Measurements from ENCODE around the gene TMCO6.
"Not testable (repeated sequence)": the region's sequence is repeated elsewhere in the genome, so short reads cannot be mapped to it uniquely, and the experiment has no call there.

The TMCO6 gene

GRCh38 chr5:140603446-140603698, 35.9 kb upstream of the TMCO6 start:
- not testable (repeated sequence) for DNase-seq (ENCODE audit: low read depth, low spot score); H3K27me3 ChIP-seq (ENCODE audit: control insufficient read depth, insufficient read depth, low read length); H3K4me3 ChIP-seq (ENCODE audit: low read length); H3K36me3 ChIP-seq (ENCODE audit: control insufficient read depth, insufficient read depth, low read length); H3K27ac ChIP-seq (ENCODE audit: low read length); H3K4me1 ChIP-seq (ENCODE audit: control insufficient read depth, insufficient read depth, low read length); H3K9me3 ChIP-seq (ENCODE audit: control insufficient read depth, insufficient read depth, low read length)
- no CpG with 5 or more reads among the region's 4 CpGs for WGBS (ENCODE audit: insufficient coverage, insufficient read length)

GRCh38 chr5:140603734-140604133, 35.5 kb upstream of the TMCO6 start:
- H3K4me1 ChIP-seq (ENCODE audit: control insufficient read depth, insufficient read depth, low read length) = no peaks in the 10 kb centered on the region
- DNase-seq (ENCODE audit: low read depth, low spot score) = no peak
- no peaks in the 10 kb centered on the region for H3K9me3 ChIP-seq (ENCODE audit: control insufficient read depth, insufficient read depth, low read length)
- H3K27ac ChIP-seq (ENCODE audit: low read length) = no peak overlapping the region
- H3K4me3 ChIP-seq (ENCODE audit: low read length) = no peak overlapping the region
- WGBS (ENCODE audit: insufficient coverage, insufficient read length) = no CpG with 5 or more reads among the region's 2 CpGs
- no peaks in the 10 kb centered on the region for H3K36me3 ChIP-seq (ENCODE audit: control insufficient read depth, insufficient read depth, low read length)
- no peaks in the 10 kb centered on the region for H3K27me3 ChIP-seq (ENCODE audit: control insufficient read depth, insufficient read depth, low read length)

- Histone ChIP-seq H3K9me3 (ENCODE audit: control insufficient read depth, insufficient read depth, low read length) (no peaks in the 10 kb centered on the region), H3K4me3 (ENCODE audit: low read length) (no peak overlapping the region), H3K36me3 (ENCODE audit: control insufficient read depth, insufficient read depth, low read length) (no peaks in the 10 kb centered on the region), H3K27me3 (ENCODE audit: control insufficient read depth, insufficient read depth, low read length) (no peaks in the 10 kb centered on the region), H3K4me1 (ENCODE audit: control insufficient read depth, insufficient read depth, low read length) (no peaks in the 10 kb centered on the region), H3K27ac (ENCODE audit: low read length) (no peak overlapping the region)
- WGBS (ENCODE audit: insufficient coverage, insufficient read length) = no CpG with 5 or more reads among the region's 3 CpGs
- no peak for DNase-seq (ENCODE audit: low read depth, low spot score)
These were observed 33.4 kb upstream of the TMCO6 start for GRCh38 chr5:140605879-140606278.

- peaks cover 2% of the 10 kb centered on the region; the same call in 1 of the 2 replicates for H3K9me3 ChIP-seq (ENCODE audit: control insufficient read depth, insufficient read depth, low read length)
- no peak for DNase-seq (ENCODE audit: low read depth, low spot score)
- no peaks in the 10 kb centered on the region for H3K27me3 ChIP-seq (ENCODE audit: control insufficient read depth, insufficient read depth, low read length)
- no peak overlapping the region for H3K4me3 ChIP-seq (ENCODE audit: low read length)
- no peaks in the 10 kb centered on the region for H3K36me3 ChIP-seq (ENCODE audit: control insufficient read depth, insufficient read depth, low read length)
- no CpG with 5 or more reads among the region's 2 CpGs for WGBS (ENCODE audit: insufficient coverage, insufficient read length)
- H3K27ac ChIP-seq (ENCODE audit: low read length) = no peak overlapping the region
- no peaks in the 10 kb centered on the region for H3K4me1 ChIP-seq (ENCODE audit: control insufficient read depth, insufficient read depth, low read length)
These were observed 32.2 kb upstream of the TMCO6 start for GRCh38 chr5:140607031-140607430.

- Histone ChIP-seq H3K36me3 (ENCODE audit: control insufficient read depth, insufficient read depth, low read length) (no peaks in the 10 kb centered on the region), H3K4me1 (ENCODE audit: control insufficient read depth, insufficient read depth, low read length) (no peaks in the 10 kb centered on the region), H3K27me3 (ENCODE audit: control insufficient read depth, insufficient read depth, low read length) (no peaks in the 10 kb centered on the region), H3K9me3 (ENCODE audit: control insufficient read depth, insufficient read depth, low read length) (peaks cover 2% of the 10 kb centered on the region; the same call in 1 of the 2 replicates), H3K4me3 (ENCODE audit: low read length) (no peak overlapping the region), H3K27ac (ENCODE audit: low read length) (no peak overlapping the region)
- no peak for DNase-seq (ENCODE audit: low read depth, low spot score)
These were observed 30.5 kb upstream of the TMCO6 start for GRCh38 chr5:140608722-140609121.

GRCh38 chr5:140609126-140609525, 30.1 kb upstream of the TMCO6 start:
- Histone ChIP-seq H3K4me3 (ENCODE audit: low read length) (no peak overlapping the region), H3K27me3 (ENCODE audit: control insufficient read depth, insufficient read depth, low read length) (no peaks in the 10 kb centered on the region), H3K36me3 (ENCODE audit: control insufficient read depth, insufficient read depth, low read length) (no peaks in the 10 kb centered on the region), H3K4me1 (ENCODE audit: control insufficient read depth, insufficient read depth, low read length) (no peaks in the 10 kb centered on the region), H3K27ac (ENCODE audit: low read length) (no peak overlapping the region), H3K9me3 (ENCODE audit: control insufficient read depth, insufficient read depth, low read length) (peaks cover 2% of the 10 kb centered on the region; the same call in 1 of the 2 replicates)
- whole genome bisulfite sequencing (ENCODE audit: insufficient coverage, insufficient read length) = no CpG with 5 or more reads among the region's 4 CpGs
- no peak for DNase-seq (ENCODE audit: low read depth, low spot score)

GRCh38 chr5:140611020-140611521, 28.2 kb upstream of the TMCO6 start:
- Histone ChIP-seq H3K36me3 (ENCODE audit: control insufficient read depth, insufficient read depth, low read length) (no peaks in the 10 kb centered on the region), H3K9me3 (ENCODE audit: control insufficient read depth, insufficient read depth, low read length) (peaks cover 2% of the 10 kb centered on the region; the same call in 1 of the 2 replicates), H3K4me3 (ENCODE audit: low read length) (no peak overlapping the region), H3K27me3 (ENCODE audit: control insufficient read depth, insufficient read depth, low read length) (no peaks in the 10 kb centered on the region), H3K4me1 (ENCODE audit: control insufficient read depth, insufficient read depth, low read length) (no peaks in the 10 kb centered on the region), H3K27ac (ENCODE audit: low read length) (no peak overlapping the region)
- no peak for DNase-seq (ENCODE audit: low read depth, low spot score)
- no CpG with 5 or more reads among the region's 2 CpGs for WGBS (ENCODE audit: insufficient coverage, insufficient read length)

- H3K27me3 ChIP-seq (ENCODE audit: control insufficient read depth, insufficient read depth, low read length) = no peaks in the 10 kb centered on the region
- no peak overlapping the region for H3K27ac ChIP-seq (ENCODE audit: low read length)
- no peak for DNase-seq (ENCODE audit: low read depth, low spot score)
These were observed 16.9 kb upstream of the TMCO6 start for GRCh38 chr5:140622301-140622700.

GRCh38 chr5:140623061-140623460, 16.2 kb upstream of the TMCO6 start:
- H3K36me3 ChIP-seq (ENCODE audit: control insufficient read depth, insufficient read depth, low read length); H3K4me3 ChIP-seq (ENCODE audit: low read length); H3K27ac ChIP-seq (ENCODE audit: low read length); H3K9me3 ChIP-seq (ENCODE audit: control insufficient read depth, insufficient read depth, low read length); H3K27me3 ChIP-seq (ENCODE audit: control insufficient read depth, insufficient read depth, low read length); DNase-seq (ENCODE audit: low read depth, low spot score); H3K4me1 ChIP-seq (ENCODE audit: control insufficient read depth, insufficient read depth, low read length): not testable (repeated sequence)

More at GRCh38 chr5:140622301-140622700, 16.9 kb upstream of the TMCO6 start:
- WGBS (ENCODE audit: insufficient coverage, insufficient read length) = no CpG with 5 or more reads among the region's 3 CpGs
- Histone ChIP-seq H3K36me3 (ENCODE audit: control insufficient read depth, insufficient read depth, low read length) (no peaks in the 10 kb centered on the region), H3K4me1 (ENCODE audit: control insufficient read depth, insufficient read depth, low read length) (no peaks in the 10 kb centered on the region), H3K4me3 (ENCODE audit: low read length) (no peak overlapping the region), H3K9me3 (ENCODE audit: control insufficient read depth, insufficient read depth, low read length) (no peaks in the 10 kb centered on the region; the same call in 1 of the 2 replicates)

- not testable (repeated sequence) for DNase-seq (ENCODE audit: low read depth, low spot score); H3K4me1 ChIP-seq (ENCODE audit: control insufficient read depth, insufficient read depth, low read length); H3K36me3 ChIP-seq (ENCODE audit: control insufficient read depth, insufficient read depth, low read length); H3K4me3 ChIP-seq (ENCODE audit: low read length); H3K27ac ChIP-seq (ENCODE audit: low read length); H3K27me3 ChIP-seq (ENCODE audit: control insufficient read depth, insufficient read depth, low read length); H3K9me3 ChIP-seq (ENCODE audit: control insufficient read depth, insufficient read depth, low read length)
- WGBS (ENCODE audit: insufficient coverage, insufficient read length) = no CpG with 5 or more reads among the region's 10 CpGs
These were observed 14.4 kb upstream of the TMCO6 start for GRCh38 chr5:140624886-140625285.

GRCh38 chr5:140627972-140628371, 11.3 kb upstream of the TMCO6 start:
- Histone ChIP-seq H3K27me3 (ENCODE audit: control insufficient read depth, insufficient read depth, low read length) (peaks cover 24% of the 10 kb centered on the region), H3K36me3 (ENCODE audit: control insufficient read depth, insufficient read depth, low read length) (no peaks in the 10 kb centered on the region), H3K27ac (ENCODE audit: low read length) (no peak overlapping the region), H3K4me1 (ENCODE audit: control insufficient read depth, insufficient read depth, low read length) (no peaks in the 10 kb centered on the region), H3K9me3 (ENCODE audit: control insufficient read depth, insufficient read depth, low read length) (no peaks in the 10 kb centered on the region; the same call in 1 of the 2 replicates), H3K4me3 (ENCODE audit: low read length) (no peak overlapping the region)
- DNase-seq (ENCODE audit: low read depth, low spot score) = no peak
- WGBS (ENCODE audit: insufficient coverage, insufficient read length) = no CpG with 5 or more reads among the region's 6 CpGs
